ENCODE data around the gene GRIN2A.

The GRIN2A gene

DNA sequence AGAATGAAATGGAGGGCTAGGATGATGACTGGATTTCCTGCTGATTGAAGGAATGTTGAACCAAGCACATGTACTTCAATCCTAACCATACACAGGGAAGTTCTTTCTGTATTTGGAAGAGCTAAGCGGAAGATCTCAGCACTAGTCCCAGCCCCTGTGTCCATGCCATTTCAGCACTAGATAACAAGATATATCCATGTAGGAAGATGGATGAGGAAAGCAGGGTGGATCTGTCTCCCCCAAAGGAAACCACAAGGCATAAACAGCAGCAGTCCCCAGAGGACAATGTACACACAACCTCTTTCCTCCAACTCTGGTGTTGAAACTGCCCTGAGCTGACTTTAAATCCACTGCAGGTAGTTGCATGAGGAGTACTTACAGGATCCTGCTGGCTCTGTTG is 75.1 kb downstream of the GRIN2A start:
- Histone ChIP-seq H3K36me3 (ENCODE audit: control insufficient read depth in 1 of 2, insufficient read depth in 2 of 2, low read depth in 1 of 2, low read length in 2 of 2) (no peaks in the 10 kb centered on the region), H2BK15ac (ENCODE audit: low read depth, poor library complexity, severe bottlenecking) (no peak overlapping the region), H4K91ac (ENCODE audit: low read length) (no peak overlapping the region), H3K79me1 (replicated peaks; ENCODE audit: low read length, poor library complexity, severe bottlenecking) (no peaks in the 10 kb centered on the region), H2BK120ac (ENCODE audit: low read depth, low read length) (no peak overlapping the region), H2AFZ (ENCODE audit: low read depth, low read length) (no peak overlapping the region), H3K9ac (ENCODE audit: low read length) (no peak overlapping the region), H3K23ac (ENCODE audit: low read length in 2 of 2) (no peak overlapping the region), H3K27ac (ENCODE audit: low read length, poor library complexity, severe bottlenecking) (no peak overlapping the region), H3K4me2 (ENCODE audit: low read length, poor library complexity, severe bottlenecking) (no peak overlapping the region), H3K4me3 (ENCODE audit: insufficient read depth in 1 of 2, low read depth in 1 of 2, low read length in 2 of 2) (peak overlapping the region in 1 of 2 experiments; percentile 12), H4K8ac (ENCODE audit: low read length) (no peak overlapping the region), H3K27me3 (ENCODE audit: control insufficient read depth in 1 of 2, insufficient read depth in 1 of 2, low read length in 2 of 2) (no peaks in the 10 kb centered on the region), H2AK5ac (ENCODE audit: low read length, severe bottlenecking) (no peak overlapping the region), H3K4ac (ENCODE audit: low read depth in 1 of 2, low read length in 2 of 2) (no peak overlapping the region), H3K4me1 (ENCODE audit: control insufficient read depth, insufficient read depth, low read depth, low read length) (no peaks in the 10 kb centered on the region), H3K14ac (ENCODE audit: low read length in 2 of 2) (no peak overlapping the region), H3K18ac (ENCODE audit: low read depth in 1 of 2, low read length in 2 of 2) (no peak overlapping the region), H3K9me3 (ENCODE audit: control insufficient read depth, low read length) (no peaks in the 10 kb centered on the region), H2BK5ac (ENCODE audit: low read depth, low read length, poor library complexity, severe bottlenecking) (no peak overlapping the region), H2BK12ac (ENCODE audit: low read length in 2 of 2) (no peak overlapping the region)
- peak; percentile 43 for DNase-seq
- WGBS: no CpG with 5 or more reads among the region's 1 CpG

DNA sequence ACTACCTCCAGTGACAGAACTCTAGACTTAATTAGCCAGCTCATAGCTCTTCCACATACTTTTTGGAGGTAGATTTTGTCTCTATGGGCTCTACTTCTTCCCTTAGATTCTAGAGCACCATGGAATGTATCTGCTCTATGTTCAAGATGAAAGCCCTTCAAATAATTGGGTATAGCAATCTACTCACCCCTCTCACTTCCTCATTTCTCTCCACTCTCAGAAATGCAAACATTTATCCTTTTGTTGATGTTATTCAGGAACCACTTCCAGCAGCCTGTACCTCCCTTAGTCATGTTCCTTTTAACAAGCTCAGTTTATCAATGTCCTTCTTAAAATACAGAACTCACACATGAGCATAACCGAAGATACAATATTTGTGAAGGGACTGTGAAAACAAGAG is 78.5 kb downstream of the GRIN2A start:
- Histone ChIP-seq H2BK15ac (ENCODE audit: low read depth, poor library complexity, severe bottlenecking) (no peak overlapping the region), H3K18ac (ENCODE audit: low read depth in 1 of 2, low read length in 2 of 2) (no peak overlapping the region), H3K14ac (ENCODE audit: low read length in 2 of 2) (no peak overlapping the region), H3K23ac (ENCODE audit: low read length in 2 of 2) (no peak overlapping the region), H3K9ac (ENCODE audit: low read length) (no peak overlapping the region), H3K27ac (ENCODE audit: low read length, poor library complexity, severe bottlenecking) (no peak overlapping the region), H3K9me3 (ENCODE audit: control insufficient read depth, low read length) (peaks cover 6% of the 10 kb centered on the region), H3K4me1 (ENCODE audit: control insufficient read depth, insufficient read depth, low read depth, low read length) (no peaks in the 10 kb centered on the region), H4K8ac (ENCODE audit: low read length) (no peak overlapping the region), H2AFZ (ENCODE audit: low read depth, low read length) (no peak overlapping the region), H2BK12ac (ENCODE audit: low read length in 2 of 2) (no peak overlapping the region), H2AK5ac (ENCODE audit: low read length, severe bottlenecking) (no peak overlapping the region), H3K4ac (ENCODE audit: low read depth in 1 of 2, low read length in 2 of 2) (no peak overlapping the region), H2BK120ac (ENCODE audit: low read depth, low read length) (no peak overlapping the region), H3K4me2 (ENCODE audit: low read length, poor library complexity, severe bottlenecking) (no peak overlapping the region), H3K4me3 (ENCODE audit: insufficient read depth in 1 of 2, low read depth in 1 of 2, low read length in 2 of 2) (no peak overlapping the region), H3K27me3 (ENCODE audit: control insufficient read depth in 1 of 2, insufficient read depth in 1 of 2, low read length in 2 of 2) (no peaks in the 10 kb centered on the region), H2BK5ac (ENCODE audit: low read depth, low read length, poor library complexity, severe bottlenecking) (no peak overlapping the region), H4K91ac (ENCODE audit: low read length) (no peak overlapping the region), H3K79me1 (replicated peaks; ENCODE audit: low read length, poor library complexity, severe bottlenecking) (no peaks in the 10 kb centered on the region), H3K36me3 (ENCODE audit: control insufficient read depth in 1 of 2, insufficient read depth in 2 of 2, low read depth in 1 of 2, low read length in 2 of 2) (no peaks in the 10 kb centered on the region)
- no peak for DNase-seq
- WGBS: no CpG with 5 or more reads among the region's 1 CpG

GRCh38 chr16:10103118-10103517 is 79.1 kb downstream of the GRIN2A start:
- H2BK120ac ChIP-seq (ENCODE audit: low read depth, low read length): no peak overlapping the region
- H3K27me3 ChIP-seq (ENCODE audit: control insufficient read depth in 1 of 2, insufficient read depth in 1 of 2, low read length in 2 of 2): no peaks in the 10 kb centered on the region
- no peak overlapping the region for H4K8ac ChIP-seq (ENCODE audit: low read length)
- no peak overlapping the region for H3K23ac ChIP-seq (ENCODE audit: low read length in 2 of 2)
- no peak overlapping the region for H3K4ac ChIP-seq (ENCODE audit: low read depth in 1 of 2, low read length in 2 of 2)
- H4K91ac ChIP-seq (ENCODE audit: low read length): no peak overlapping the region
- H3K9ac ChIP-seq (ENCODE audit: low read length): no peak overlapping the region
- DNase-seq: peak; percentile 51
- no peak overlapping the region for H3K27ac ChIP-seq (ENCODE audit: low read length, poor library complexity, severe bottlenecking)
- no peak overlapping the region for H3K4me3 ChIP-seq (ENCODE audit: insufficient read depth in 1 of 2, low read depth in 1 of 2, low read length in 2 of 2)
- no peak overlapping the region for H3K14ac ChIP-seq (ENCODE audit: low read length in 2 of 2)
- no peaks in the 10 kb centered on the region for H3K79me1 ChIP-seq (replicated peaks; ENCODE audit: low read length, poor library complexity, severe bottlenecking)
- no peak overlapping the region for H3K4me2 ChIP-seq (ENCODE audit: low read length, poor library complexity, severe bottlenecking)
- H2BK5ac ChIP-seq (ENCODE audit: low read depth, low read length, poor library complexity, severe bottlenecking): no peak overlapping the region
- no peak overlapping the region for H2BK12ac ChIP-seq (ENCODE audit: low read length in 2 of 2)
- no peak overlapping the region for H2AK5ac ChIP-seq (ENCODE audit: low read length, severe bottlenecking)
- no peaks in the 10 kb centered on the region for H3K36me3 ChIP-seq (ENCODE audit: control insufficient read depth in 1 of 2, insufficient read depth in 2 of 2, low read depth in 1 of 2, low read length in 2 of 2)
- H2BK15ac ChIP-seq (ENCODE audit: low read depth, poor library complexity, severe bottlenecking): no peak overlapping the region
- H2AFZ ChIP-seq (ENCODE audit: low read depth, low read length): no peak overlapping the region
- no peak overlapping the region for H3K18ac ChIP-seq (ENCODE audit: low read depth in 1 of 2, low read length in 2 of 2)
- H3K4me1 ChIP-seq (ENCODE audit: control insufficient read depth, insufficient read depth, low read depth, low read length): no peaks in the 10 kb centered on the region
- H3K9me3 ChIP-seq (ENCODE audit: control insufficient read depth, low read length): peaks cover 6% of the 10 kb centered on the region

DNA sequence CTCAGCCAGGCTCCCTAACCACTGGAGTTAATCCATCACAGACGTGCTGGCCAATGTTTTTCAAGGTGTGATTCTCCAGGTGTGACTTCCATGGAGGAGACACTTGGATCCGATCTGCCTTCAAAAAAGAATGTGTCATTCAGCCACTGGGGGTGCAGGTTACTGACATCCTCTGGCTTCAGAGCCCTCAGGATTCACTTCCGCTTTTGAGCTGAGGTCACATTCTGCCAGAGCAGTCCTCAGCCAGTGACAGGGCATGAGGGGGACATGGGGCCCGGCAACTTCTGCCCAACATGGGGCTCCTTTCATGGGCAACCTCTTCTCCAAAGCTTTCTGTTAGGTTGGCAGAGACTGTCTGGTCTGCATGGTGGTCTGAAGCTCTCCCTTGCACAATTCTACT is 81.4 kb downstream of the GRIN2A start:
- Histone ChIP-seq H2AFZ (ENCODE audit: low read depth, low read length) (no peak overlapping the region), H4K91ac (ENCODE audit: low read length) (no peak overlapping the region), H3K14ac (ENCODE audit: low read length in 2 of 2) (no peak overlapping the region), H3K9me3 (ENCODE audit: control insufficient read depth, low read length) (peaks cover 6% of the 10 kb centered on the region), H2AK5ac (ENCODE audit: low read length, severe bottlenecking) (no peak overlapping the region), H2BK120ac (ENCODE audit: low read depth, low read length) (no peak overlapping the region), H3K4ac (ENCODE audit: low read depth in 1 of 2, low read length in 2 of 2) (no peak overlapping the region), H3K79me1 (replicated peaks; ENCODE audit: low read length, poor library complexity, severe bottlenecking) (no peaks in the 10 kb centered on the region), H2BK12ac (ENCODE audit: low read length in 2 of 2) (no peak overlapping the region), H2BK15ac (ENCODE audit: low read depth, poor library complexity, severe bottlenecking) (no peak overlapping the region), H3K4me2 (ENCODE audit: low read length, poor library complexity, severe bottlenecking) (no peak overlapping the region), H3K4me1 (ENCODE audit: control insufficient read depth, insufficient read depth, low read depth, low read length) (no peaks in the 10 kb centered on the region), H3K4me3 (ENCODE audit: insufficient read depth in 1 of 2, low read depth in 1 of 2, low read length in 2 of 2) (peak overlapping the region in 1 of 2 experiments; percentile 7), H3K36me3 (ENCODE audit: control insufficient read depth in 1 of 2, insufficient read depth in 2 of 2, low read depth in 1 of 2, low read length in 2 of 2) (no peaks in the 10 kb centered on the region), H3K23ac (ENCODE audit: low read length in 2 of 2) (no peak overlapping the region), H3K9ac (ENCODE audit: low read length) (no peak overlapping the region), H2BK5ac (ENCODE audit: low read depth, low read length, poor library complexity, severe bottlenecking) (no peak overlapping the region), H3K18ac (ENCODE audit: low read depth in 1 of 2, low read length in 2 of 2) (no peak overlapping the region), H4K8ac (ENCODE audit: low read length) (no peak overlapping the region), H3K27me3 (ENCODE audit: control insufficient read depth in 1 of 2, insufficient read depth in 1 of 2, low read length in 2 of 2) (no peaks in the 10 kb centered on the region), H3K27ac (ENCODE audit: low read length, poor library complexity, severe bottlenecking) (no peak overlapping the region)
- WGBS: 46% methylated on average over 4 of the region's 4 CpGs
- no peak for DNase-seq
